Testis (tissue), 2 donors: ENCODE measurements around the gene YTHDF1.

Experiments
- POLR2A ChIP-seq: fragments of 450-650 bp; IDR thresholded peaks from one replicate; pipeline ENCODE4 v1.6.1; 2017; ENCODE audit warnings: antibody characterized with exemption, mild to moderate bottlenecking, moderate library complexity
- TF ChIP-seq, protein P1 (sequence below), 3 experiments: fragments of 450-650 bp in 2 of 3; fragments of 200-600 bp in 1 of 3; sonication (generic) in 1 of 3; IDR thresholded peaks; one replicate each; pipeline ENCODE4 v1.5.1; 2016 to 2019; ENCODE audit warnings: antibody characterized with exemption in 3 of 3, mild to moderate bottlenecking in 2 of 3, moderate library complexity in 1 of 3

DNA sequence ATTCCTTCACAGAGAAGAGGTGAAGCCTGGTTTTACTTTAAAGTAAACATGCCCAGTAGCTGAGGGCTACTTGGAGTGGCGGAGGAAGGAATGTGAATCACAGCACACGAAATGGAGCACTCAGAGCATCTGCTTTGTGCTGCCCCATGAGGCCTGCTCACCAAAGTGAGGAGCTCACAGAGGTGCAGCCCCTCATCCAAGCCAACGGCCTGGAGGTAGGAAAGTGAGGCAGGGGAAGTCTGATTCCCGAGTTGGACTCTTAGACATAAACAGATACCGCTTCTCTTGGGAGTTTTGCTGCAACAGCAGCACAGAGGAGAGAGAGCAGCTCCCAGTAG lies 3.6 kb downstream of the YTHDF1 start:
- TF ChIP-seq, protein P1, sequence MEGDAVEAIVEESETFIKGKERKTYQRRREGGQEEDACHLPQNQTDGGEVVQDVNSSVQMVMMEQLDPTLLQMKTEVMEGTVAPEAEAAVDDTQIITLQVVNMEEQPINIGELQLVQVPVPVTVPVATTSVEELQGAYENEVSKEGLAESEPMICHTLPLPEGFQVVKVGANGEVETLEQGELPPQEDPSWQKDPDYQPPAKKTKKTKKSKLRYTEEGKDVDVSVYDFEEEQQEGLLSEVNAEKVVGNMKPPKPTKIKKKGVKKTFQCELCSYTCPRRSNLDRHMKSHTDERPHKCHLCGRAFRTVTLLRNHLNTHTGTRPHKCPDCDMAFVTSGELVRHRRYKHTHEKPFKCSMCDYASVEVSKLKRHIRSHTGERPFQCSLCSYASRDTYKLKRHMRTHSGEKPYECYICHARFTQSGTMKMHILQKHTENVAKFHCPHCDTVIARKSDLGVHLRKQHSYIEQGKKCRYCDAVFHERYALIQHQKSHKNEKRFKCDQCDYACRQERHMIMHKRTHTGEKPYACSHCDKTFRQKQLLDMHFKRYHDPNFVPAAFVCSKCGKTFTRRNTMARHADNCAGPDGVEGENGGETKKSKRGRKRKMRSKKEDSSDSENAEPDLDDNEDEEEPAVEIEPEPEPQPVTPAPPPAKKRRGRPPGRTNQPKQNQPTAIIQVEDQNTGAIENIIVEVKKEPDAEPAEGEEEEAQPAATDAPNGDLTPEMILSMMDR (IDR thresholded peaks at IDR 0.05): no peak
- TF ChIP-seq POLR2A: no peak
